A673 (cell line): ENCODE measurements around the gene SAMD4B.
"Not testable (repeated sequence)": the region's sequence is repeated elsewhere in the genome, so short reads cannot be mapped to it uniquely, and the experiment has no call there.

ENCODE experiments used
- EZH2 ChIP-seq: fragments of 200-600 bp; sonication (generic); IDR thresholded peaks from 2 replicates; pipeline ENCODE4 v1.6.1; 2017; ENCODE audit warnings: borderline replicate concordance, low read depth, mild to moderate bottlenecking, mixed read lengths, antibody characterized with exemption, low read length; ENCODE audit not compliant: poor library complexity, severe bottlenecking
- TF ChIP-seq, protein P1 (sequence below): fragments of 300-800, 200-600 bp; sonication (generic); conservative IDR thresholded peaks from 2 replicates; pipeline ENCODE4 v1.5.1; 2017; ENCODE audit warnings: low read depth, mild to moderate bottlenecking, antibody characterized with exemption, low read length, moderate library complexity, mixed read lengths

DNA sequence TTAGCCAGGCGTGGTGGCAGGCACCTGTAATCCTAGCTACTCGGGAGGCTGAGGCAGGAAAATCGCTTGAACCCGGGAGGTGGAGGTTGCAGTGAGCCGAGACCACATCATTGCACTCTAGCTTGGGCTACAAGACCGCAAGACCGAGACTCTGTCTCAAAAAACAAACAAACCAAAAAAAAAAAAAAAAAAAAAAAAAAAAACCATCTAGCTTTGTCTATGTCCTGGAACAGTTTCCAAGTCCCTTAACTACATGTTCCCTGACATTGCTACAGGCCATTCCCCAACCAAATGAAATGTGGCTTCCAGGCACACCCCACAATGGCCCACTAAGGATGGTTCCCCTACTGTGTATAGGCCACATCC lies 32.9 kb upstream of the SAMD4B start:
- TF ChIP-seq, protein P1, sequence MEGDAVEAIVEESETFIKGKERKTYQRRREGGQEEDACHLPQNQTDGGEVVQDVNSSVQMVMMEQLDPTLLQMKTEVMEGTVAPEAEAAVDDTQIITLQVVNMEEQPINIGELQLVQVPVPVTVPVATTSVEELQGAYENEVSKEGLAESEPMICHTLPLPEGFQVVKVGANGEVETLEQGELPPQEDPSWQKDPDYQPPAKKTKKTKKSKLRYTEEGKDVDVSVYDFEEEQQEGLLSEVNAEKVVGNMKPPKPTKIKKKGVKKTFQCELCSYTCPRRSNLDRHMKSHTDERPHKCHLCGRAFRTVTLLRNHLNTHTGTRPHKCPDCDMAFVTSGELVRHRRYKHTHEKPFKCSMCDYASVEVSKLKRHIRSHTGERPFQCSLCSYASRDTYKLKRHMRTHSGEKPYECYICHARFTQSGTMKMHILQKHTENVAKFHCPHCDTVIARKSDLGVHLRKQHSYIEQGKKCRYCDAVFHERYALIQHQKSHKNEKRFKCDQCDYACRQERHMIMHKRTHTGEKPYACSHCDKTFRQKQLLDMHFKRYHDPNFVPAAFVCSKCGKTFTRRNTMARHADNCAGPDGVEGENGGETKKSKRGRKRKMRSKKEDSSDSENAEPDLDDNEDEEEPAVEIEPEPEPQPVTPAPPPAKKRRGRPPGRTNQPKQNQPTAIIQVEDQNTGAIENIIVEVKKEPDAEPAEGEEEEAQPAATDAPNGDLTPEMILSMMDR = not testable (repeated sequence)
- TF ChIP-seq EZH2 = not testable (repeated sequence)
